Stimulated activated CD8-positive, alpha-beta memory T cell treated with anti-CD3 and anti-CD28 coated beads, Interleukin-4, amount 100 ng/mL, for 1 hour (primary cell): Measurements from ENCODE around the gene RHBDF2.

Experiments used
- DNase-seq, 2 donors: peaks; one replicate each; pipeline ENCODE4 v3.0.0-alpha.2; 2020; ENCODE audit warnings: low read depth in 2 of 2, low spot score in 1 of 2

The RHBDF2 gene

DNA sequence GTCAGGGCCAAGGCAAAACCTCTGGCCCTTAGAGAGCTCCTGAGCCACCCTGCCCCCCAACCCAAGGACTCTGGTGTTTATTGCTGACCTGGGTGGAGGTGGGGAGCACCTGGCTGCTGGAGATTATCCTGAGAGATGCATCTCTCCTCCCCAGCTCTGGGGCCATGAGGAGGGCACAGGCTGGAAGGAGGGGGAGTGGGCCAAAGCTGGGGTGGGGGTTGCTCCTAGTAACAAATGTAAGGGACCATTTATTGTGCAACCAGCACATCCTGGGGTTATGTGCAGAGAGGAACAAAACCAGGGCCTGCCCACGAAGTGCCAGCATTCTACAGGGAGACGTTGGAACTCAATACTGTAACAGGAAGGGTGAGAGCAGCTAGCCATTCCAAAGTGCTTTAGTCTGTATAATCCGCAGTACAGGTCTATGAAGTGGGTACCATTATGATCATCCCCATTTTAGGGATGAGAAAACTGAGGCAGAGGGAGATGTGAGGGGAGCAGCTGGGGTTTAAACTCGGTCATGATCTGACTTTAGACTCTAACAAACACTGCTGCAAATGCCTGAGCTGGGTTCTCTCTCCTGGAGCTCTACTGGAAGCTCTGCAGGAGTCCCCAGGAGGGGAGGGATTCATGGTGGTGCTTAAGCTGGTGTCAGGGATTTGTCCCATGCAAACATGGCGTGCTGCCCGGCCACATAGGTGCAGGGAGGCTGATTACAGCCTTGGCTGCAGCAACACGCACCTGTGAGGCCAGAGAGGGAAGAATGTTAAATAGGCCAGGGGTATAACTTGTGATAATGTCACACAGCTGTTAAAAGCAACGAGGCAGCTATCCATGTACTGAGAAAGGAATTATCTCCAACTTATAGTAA is 1.4 kb upstream of the RHBDF2 start:
- no peak for DNase-seq

DNA sequence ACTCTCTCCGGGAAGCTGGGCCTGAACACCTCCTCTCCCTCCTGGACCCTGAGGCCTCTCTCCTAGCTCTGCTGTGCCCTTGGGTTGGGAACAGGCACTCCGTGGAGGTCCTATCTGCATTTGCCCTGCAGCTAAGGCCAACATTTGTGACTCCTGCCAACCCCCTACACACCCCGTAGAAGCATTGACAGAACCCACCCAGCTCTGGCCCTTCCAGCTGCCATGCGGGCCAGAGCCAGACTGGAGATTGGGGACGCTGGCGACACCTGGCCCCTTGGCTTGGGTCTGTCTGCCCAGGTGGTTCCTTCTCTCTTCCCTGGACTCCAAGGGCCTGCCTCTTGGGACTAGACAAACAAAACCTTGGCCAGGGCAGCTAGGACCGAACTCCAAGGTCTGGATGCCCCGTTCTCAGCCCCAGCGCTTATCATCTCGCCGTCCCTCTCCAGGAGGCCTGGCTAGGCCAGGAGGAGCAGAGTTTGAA is 644 bp upstream of the RHBDF2 start:
- no peak for DNase-seq

DNA sequence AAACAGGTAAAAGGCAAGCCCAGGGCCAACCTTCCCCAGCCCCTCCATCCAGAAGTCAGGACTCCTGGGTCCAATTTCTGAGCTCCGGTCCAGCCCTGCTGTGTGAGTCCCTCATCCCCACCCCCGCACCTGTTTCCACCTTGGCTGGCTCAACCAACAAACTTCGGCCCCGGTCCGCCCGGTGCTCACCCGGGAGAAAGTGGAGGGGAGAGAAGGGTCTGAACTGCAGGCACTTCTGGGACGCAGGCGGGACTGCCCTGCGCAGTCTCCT is 541 bp downstream of the RHBDF2 start:
- DNase-seq = no peak

DNA sequence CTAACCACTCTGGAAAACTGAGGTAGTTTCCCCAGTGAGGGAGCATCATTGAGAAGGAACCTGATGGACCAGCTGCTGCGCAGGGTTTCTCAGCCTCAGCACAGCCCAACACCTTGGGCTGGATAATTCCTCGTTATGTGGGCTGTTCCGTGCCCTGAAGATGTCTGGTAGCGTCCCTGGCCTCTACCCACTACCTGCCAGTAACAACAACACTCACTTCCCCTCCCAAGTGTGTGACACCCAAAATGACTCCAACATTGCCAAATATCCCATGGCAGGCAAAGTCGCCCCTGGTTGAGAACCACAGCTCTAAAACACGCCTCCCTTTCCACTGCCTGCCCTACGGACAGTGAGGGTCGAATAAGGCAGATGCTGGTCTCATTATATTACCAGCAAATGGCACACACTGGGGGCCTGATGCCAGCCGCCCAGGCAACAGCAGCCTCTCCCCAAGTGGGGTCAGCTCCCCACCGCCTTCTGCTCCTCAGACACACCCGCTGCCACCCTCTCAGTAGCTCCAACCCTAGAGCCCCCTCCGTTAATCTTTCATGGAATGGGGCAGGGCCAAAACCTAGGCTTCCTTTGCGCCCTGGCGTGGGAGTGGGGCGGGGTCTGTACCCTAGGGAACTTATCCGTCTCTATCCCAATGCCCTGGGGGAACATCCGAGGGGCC is 1.0 kb downstream of the RHBDF2 start:
- no peak for DNase-seq

DNA sequence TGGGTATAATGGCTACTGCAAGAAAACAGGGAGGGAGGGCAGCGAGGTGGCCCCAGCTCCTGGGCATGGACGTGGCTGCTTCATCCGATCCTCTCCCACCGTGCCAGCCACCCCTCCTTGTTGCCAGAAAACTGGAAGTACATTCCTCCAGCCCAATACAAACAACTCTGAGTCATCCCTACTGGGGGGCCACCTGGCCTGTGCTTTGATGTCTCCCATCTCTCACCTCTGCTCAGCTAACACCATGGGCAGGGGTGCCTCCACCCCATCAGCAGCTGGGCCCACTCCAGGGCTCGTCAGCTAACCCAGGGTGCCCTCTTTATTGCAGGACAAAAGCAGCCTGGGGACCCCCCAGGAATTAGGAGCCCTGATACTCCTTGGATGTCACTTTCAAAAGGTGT is 2.0 kb downstream of the RHBDF2 start:
- no peak for DNase-seq

DNA sequence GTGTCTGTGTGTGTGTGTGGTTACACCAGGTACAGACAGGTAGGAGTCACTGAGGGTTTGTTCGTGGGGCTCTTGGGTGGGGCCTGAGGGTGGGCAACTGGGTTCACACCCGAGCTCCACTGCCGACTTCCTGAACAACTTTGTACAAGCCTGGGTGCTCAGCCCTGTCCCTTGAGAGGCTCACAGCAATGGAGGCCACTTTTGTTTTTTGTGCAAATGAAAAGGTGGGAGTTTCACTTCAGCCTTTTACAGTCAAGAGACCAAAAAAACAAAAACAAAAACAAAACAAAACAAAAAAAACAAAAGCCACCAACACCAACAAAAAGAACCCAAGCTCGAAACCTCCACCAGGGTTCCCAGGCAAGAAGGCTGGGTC is 2.4 kb downstream of the RHBDF2 start:
- DNase-seq = no peak

DNA sequence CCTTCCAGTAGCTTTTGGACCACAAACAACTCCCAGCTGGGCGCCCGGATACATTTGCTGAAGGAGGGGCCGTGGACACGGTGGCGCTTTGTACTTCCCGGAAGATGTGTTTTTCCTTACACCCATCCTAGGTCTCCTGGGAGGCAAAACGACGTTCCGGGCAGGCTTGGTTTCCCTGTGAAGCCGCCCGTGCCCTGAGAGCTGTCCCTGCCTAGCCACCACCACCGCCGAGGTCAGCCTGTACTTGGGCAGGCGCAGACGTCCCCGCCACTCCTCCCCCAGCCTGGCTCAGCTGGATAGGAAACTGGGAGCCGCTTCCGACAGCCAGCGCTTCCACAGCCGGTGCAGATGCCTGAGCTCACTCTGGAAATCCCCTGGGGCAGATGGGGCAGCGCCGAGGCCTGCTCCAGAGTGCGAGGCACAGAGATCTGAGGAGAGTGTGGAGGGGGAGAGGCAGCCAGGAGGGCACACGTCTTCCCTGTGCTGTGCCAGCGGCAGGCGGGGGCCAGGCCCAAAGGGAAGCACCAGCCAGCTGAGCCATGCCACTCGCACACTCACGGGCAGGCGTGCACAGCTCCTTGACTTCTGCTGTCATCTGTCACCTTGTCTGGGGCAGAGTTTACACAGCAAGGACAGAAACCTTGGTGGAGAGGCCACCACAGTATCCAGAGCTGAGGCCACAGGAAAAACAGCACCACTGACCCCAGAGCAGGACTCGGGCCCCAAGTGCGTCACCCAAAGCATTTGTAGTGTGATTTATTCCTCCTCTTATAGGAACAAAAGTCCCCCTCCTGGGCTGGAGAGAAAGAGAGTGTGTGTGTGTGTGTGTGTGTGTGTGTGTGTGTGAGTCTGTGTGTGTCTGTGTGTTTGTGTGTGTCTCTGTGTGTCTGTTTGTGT is 3.0 kb downstream of the RHBDF2 start:
- DNase-seq = no peak

DNA sequence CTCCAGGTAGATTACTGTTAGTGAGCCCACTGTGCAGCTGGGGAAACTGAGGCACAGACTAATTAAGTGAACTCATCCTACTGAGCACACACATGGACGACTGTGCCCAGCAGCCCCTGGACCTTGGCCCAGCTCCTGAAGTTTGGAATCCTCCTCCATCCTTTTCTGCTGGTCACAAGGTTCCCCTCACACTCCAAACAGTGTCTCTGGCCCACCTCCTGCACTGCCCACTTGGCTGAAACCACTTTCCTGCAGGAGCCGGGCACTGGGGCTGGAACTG is 3.6 kb downstream of the RHBDF2 start:
- DNase-seq = no peak

DNA sequence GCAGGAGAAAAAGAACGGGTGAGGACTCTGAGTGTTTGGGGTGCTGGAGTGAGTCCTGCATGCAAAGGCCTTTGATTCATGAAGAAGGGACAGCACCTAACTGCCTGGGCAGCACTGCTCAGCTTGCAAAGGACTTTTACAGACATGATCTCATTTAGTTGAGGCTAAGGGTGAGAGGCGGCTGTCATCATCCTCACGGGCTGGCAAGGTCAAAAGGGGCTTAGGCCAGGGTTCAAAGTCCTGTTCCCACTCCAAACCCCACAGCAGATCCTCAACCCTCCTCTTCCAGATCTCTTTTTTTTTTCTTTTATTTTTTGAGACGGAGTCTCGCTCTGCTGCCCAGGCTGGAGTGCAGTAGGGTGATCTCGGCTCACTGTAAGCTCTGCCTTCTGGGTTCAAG is 4.8 kb downstream of the RHBDF2 start:
- no peak for DNase-seq

DNA sequence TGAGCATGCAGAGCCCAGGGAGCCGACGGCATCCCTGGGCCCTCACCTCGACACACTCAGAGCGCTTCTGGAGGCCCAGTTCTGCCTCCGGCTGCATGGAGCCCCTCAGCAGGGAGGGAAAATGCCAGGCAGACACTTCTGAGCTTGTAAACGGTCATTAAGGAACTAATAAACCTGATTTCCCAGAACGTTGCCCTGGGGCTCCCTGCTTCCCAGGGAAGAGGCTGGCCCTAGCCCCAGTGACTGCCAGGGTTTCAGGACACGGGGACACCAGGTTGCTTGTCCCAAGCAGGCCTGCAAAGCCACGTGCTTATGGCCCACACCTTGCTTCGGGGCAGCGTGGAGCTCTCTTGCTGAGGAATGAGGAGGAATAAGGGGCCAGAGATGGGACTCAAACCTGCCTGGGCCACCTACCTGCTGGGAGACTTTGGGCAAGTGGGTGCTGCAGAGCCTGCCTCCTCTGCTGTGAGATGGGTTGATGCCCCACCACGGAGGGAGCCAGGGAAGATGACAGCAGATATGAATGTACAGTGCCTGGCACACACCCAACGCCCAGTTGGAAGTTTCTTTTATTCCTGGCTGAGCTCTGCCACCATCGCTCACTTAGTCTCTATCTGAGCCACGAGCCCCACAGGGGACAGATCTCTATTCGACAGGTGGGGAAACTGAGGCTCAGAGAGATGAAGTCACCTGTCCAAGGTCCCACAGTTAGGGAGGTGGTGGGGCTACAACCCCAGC is 5.4 kb downstream of the RHBDF2 start:
- no peak for DNase-seq

DNA sequence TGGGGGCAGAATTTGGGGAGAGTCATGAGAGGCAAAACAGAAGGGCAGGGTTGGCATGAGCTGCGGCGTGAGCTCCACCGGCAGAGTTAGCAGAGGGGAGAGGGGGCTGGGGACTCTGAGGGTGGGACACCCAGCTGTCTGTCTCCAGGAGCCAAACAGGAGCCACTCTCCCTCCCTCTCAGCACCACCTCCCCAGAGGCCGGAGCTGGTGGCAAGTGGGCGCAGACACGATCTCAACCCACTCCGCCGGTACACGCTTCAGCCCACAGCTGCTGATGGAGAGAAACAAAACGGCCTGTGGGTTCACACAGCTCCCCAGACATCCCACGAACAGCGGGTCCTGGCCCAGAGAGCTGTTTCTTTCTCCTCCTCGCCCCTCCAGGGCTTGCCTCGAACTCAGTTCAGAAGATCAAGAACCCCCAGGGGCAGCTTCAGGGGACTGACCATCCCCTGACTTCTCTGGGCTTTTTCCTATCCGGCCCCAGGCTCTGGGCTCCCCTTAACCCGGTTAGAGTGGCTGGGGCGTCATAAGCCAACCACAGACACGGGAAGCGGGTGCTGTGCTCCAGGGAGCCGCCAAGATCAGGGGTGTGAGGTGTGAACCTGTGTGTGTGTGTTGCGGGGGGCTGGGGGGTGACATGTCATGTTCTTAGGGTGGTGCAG is 7.6 kb downstream of the RHBDF2 start:
- DNase-seq = no peak

DNA sequence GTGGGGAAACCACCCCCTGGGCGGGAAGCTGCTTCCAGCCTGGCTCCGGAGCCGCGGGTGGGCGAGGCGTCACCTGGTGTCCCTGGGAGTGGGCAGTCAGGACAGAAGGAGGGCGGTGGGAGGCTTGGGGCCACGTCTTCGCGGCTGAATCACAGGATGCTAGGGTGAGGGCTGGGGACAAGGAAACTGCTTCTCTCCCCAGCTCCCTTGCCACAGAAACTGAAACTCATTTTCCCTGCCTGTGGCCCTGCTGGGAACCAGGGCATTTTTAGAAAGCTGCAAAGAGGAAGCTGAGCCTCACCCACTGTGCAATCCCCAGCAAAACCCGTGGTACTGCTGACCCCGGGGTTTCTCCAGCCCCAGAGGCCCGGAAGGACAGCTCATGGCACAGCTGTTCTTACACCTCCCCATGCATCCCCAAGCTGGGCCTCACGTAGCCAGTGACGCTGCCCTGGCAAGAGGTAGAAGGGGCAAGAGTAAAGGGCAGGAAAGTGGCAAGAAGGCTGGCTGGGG is 8.2 kb downstream of the RHBDF2 start:
- DNase-seq = no peak

DNA sequence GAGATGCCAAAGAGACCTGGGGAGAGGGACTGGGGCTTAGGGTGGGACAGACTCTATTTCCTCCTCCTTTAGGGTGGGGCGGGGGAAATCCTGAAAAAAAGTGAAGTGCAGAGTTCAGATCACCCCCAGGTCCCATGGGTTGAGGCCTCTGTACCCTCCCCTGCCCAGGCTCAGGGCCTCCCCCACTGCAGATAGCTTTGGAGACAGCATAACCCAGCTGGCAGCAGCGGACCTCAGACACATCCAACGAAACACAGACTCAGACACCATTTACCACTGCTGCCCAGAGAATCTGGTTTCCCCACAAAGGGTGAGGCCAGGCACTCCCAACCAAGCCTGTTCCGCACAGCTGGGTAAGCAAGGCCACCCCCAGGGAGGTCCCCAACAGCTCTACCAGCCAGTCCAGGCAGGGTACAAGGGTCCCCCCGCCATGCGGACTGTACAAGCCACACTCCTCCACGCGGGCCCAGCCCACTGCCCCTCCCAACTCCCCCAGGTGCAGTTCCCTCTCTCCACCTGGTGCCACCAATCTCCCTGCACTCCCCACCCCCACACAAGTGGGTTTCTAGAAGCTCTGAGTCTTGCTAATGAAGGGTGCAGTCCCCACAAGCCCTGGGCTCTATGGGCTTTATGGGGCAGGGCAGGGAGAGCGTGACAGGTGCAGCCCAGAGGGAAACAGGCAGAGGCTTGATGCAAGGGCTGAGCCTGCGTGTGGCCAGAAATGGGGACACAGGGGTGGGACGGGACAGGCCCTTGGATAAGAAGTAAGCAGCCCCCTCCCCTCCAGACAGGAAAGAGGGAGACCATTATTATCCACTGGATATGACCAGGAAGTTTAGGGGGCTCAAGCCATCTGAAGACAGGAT is 8.9 kb downstream of the RHBDF2 start:
- DNase-seq = no peak

DNA sequence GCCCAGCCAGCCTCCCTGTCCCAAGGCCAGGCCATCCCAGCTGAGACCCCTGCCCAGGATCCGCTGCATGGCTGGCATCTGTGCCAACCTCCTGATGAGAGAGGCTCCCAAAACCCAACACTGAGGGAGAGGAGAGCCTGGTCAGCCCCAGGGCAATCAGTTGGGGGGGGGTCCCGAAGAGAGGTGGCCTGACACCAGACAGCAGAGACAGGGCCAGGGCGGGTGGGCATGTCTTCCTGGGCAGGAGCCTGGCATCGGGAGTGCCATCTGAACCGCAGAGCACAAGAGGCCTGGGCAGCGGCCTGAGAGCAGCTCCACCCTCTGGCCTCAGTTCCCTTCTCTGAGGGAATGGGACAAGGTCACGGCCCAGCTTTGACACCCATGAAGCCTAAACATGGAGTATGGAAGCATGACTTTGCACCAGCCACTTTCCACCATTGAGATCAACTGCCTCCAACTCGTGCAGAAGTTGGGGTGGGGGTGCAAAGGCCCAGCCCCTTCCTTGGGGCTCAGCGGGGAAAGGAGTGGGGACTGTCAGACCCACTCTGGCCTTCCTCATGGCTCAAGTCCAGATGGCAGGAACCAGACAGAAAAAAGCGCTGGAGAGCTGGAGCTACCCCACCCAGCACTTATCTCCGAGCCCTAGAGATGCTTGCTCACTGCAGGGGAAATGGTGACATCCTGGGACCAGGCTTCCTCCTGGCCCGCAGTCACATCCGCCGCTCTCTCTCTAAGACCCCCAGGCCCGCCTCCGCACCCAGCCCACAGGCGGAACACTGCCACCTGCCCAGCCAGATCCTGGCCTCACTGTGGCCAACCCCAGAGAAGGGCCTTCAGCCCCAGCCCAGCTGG is 9.7 kb downstream of the RHBDF2 start:
- DNase-seq = no peak

DNA sequence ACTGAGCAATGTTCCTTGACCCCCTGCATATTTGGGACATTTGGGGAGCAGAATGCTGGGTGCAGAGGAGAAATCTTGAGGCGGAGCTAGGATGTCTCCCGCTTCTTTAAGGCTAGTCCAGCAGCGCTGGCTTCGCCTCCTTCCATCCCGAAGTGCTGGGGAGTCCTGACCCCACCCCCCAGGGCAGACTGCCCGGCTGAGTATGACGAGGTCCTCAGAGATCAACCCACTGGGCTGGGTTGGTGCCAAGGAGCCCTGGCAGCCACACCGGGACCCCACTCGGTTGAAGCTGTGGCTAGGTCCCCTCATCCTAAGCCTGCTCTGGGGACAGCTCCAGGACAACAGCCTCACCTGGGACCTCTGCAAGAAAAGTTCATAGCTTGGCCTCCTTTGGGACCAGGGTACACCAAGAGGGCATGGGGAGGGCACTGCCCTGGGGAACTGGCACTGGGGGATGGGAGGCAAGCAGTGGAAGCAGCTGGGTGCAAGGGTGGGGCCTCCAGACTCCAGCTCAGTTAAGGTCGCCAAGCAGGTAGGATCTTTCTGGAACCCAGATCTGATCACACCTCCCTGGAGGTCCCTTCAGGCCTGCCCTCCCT is 11.0 kb downstream of the RHBDF2 start:
- DNase-seq = no peak

DNA sequence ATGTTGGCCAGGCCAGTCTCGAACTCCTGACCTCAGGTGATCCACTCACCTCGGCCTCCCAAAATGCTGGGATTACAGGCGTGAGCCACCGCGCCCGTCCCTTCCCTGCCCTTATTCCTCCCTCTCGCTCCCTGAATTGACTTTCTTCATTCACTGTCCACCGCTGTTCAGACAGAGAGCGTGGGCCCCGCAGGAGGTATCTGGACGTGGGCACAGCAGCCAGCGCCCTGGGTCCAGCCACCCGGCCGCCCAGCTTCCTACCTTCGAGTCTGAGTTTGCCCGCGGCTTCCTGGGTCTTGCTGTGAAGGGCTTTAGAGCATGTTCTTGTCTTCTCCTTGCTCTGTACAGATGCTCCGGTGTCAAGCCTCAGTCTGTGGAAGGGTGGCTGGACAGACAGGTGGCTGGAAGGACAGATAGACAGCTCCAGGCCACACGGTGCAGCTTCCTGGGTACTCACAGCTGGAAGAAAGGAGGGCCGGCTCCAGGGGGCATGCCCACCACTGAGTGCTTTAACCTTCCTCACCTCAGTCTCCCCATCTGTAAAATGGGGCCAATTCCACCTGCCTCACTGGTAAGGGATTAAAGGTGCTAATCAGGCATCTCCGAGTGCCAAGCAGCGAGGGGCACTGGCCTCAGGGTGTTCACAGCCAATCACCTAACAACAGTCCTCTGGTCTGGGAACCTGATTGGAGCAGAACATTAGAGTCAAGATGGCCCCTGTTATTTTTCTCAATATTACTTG is 13.6 kb downstream of the RHBDF2 start:
- DNase-seq = no peak

DNA sequence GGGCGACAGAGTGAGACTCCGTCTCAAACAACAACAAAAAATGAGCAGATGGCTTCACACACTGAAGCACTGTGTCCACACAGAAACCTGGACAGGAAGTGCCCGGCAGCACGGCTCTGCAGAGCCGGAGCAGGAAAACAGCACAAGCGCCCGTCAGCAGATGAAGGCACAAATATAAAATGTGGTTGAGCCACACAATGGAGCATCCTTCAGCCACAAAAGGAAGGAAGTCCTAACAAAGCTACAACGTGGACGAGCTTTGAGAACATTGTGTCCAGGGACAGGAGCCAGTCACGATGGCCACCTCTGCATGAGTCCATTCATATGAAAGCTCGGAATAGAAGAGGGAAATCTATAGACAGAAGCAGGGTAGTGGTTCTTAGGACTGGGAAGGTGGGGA is 15.7 kb downstream of the RHBDF2 start:
- DNase-seq = no peak

DNA sequence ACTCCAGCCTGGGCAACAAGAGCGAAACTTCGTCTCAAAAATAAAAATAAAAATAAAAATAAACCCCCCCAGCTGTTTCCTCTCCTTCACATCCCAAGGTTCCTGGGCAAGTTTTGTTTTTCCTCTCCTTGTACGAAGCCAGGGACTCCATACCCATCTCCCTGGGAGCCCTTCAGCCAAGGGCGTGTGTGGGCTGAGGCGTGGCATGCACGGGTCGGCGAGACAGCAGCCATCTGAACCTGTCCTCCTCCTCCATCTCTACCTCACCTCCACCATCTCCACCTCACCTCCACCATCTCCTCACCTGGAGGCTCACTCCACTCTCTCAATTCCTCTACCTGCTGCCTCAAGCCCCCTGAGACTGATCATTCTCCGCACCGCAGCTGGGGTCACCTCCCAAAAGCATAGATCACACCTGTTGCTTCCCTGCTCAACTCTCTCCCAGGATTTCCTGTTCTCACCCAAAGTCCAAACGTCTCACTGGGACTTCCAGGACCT is 16.9 kb downstream of the RHBDF2 start:
- DNase-seq = no peak
